Activated naive CD4-positive, alpha-beta T cell treated with anti-CD3 and anti-CD28 coated beads, Interleukin-2, amount 50 U/mL, for 16 hours (primary cell): ENCODE results near the gene PDPR.
"Not testable (repeated sequence)": the region's sequence is repeated elsewhere in the genome, so short reads cannot be mapped to it uniquely, and the experiment has no call there.

ENCODE experiments used
- DNase-seq: peaks from one replicate; pipeline ENCODE4 v3.0.0-alpha.2; 2020

PDPR gene

GRCh38 chr16:70163596-70163995 is 49.5 kb downstream of the PDPR start:
- no peak for DNase-seq

- not testable (repeated sequence) for DNase-seq
These were observed 52.6 kb downstream of the PDPR start for GRCh38 chr16:70166688-70167087.

GRCh38 chr16:70173212-70173837 is 59.2 kb downstream of the PDPR start, which contains the start of gene CLEC18C:
TSS of gene CLEC18C (plus strand) at chr16:70173787. CDS start at chr16:70174279, 492 bp downstream.
- not testable (repeated sequence) for DNase-seq

GRCh38 chr16:70173916-70174315 is 59.8 kb downstream of the PDPR start:
- DNase-seq, result not testable (repeated sequence)

- not testable (repeated sequence) for DNase-seq
These were observed 60.3 kb downstream of the PDPR start for GRCh38 chr16:70174387-70174932.

DNA sequence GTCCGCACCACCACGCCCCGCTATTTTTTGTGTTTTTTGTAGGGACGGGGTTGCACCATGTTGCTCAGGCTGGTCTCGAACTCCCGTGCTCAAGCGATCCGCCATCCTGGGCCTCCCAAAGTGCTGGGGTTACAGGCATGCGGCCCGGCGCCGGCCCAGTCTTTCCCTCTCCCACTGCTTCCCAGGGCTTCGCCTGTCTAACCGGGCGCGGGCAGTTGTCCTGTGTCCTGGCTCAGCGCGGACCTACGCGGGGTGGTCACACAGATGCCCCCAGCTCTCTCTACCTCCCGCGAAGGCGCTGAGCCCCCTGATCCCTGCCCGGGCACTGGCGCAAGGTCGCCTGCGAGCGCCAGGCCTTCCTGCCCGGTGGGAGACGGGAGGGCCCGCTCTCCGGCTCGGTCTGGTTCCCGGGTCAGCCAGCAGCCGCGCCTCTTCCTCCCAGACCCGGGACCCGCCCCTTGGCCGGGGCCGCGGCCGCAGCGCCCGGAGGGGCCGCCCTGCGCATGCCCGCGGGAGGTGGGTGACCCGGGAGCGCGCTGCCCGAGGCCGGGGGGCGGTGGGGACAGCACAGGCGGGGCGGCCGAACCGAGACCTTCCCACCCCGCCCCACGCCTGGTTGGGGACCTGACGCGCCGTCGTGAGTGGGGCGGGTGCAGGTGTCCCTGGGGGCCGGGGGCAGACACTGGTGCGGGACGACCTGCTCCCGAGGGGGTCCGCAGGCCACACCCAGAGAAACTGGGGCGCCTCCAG is 73.9 kb downstream of the PDPR start:
- not testable (repeated sequence) for DNase-seq

GRCh38 chr16:70188608-70188915 is 74.4 kb downstream of the PDPR start:
- not testable (repeated sequence) for DNase-seq

GRCh38 chr16:70190574-70190973 is 76.4 kb downstream of the PDPR start:
- not testable (repeated sequence) for DNase-seq

GRCh38 chr16:70196683-70197300 is 82.7 kb downstream of the PDPR start:
- DNase-seq, result not testable (repeated sequence)

- DNase-seq, result not testable (repeated sequence)
These were observed 83.5 kb downstream of the PDPR start for GRCh38 chr16:70197611-70198010.

DNA sequence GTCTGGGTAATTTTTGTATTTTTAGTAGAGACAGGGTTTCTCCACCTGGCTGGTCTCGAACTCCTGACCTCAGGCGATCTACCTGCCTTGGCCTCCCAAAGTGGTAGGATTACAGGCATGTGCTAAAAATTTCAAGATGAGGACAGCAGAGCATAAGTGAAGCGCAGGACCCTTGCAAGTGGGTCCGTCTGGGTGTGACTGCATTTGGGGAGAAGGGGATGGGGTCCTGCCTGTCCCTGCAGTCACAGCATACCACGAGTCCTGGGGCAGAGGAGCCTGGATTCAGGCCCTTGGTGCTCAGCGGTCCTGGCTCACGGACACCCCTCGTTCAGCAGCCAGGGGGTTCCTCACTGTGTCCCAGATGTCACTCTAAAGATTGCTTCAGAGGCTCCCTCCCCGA is 84.1 kb downstream of the PDPR start:
- not testable (repeated sequence) for DNase-seq

- DNase-seq, result not testable (repeated sequence)
These were observed 84.5 kb downstream of the PDPR start for GRCh38 chr16:70198666-70199065.

DNA sequence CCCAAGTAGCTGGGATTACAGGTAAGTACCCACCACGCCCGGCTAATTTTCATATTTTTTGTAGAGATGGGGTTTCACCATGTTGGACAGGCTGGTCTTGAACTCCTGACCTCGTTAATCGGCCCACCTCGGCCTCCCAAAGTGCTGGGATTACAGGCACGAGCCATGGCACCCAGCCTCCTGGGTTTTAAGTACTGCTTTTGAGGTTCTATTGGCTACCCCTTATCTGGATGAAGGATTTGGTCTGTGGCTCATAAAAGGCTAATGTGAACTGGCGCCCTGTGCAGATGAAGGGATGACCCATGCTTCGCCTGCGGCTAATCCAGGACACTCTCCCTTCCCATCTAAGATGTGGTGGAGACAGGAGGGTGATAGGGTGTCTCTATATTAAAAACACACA is 85.0 kb downstream of the PDPR start:
- not testable (repeated sequence) for DNase-seq

DNA sequence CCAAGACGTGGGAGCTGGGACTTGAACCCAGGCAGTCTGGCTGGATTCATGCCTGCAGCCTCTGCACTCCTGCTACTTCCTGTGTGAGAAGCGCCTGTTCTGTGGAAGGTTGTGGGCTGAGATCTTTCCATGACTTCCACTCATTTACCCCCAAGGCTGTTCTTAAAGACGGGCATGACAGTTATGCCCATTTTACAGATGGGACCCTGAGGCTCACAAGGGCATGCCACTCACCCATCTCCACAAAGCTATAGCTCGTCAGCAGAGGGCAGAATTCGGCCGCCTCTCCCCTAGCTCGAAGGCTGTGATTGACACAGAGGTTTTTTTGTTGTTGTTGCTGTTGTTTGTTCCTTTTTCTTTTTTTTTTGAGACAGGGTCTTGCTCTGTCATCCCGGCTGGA is 85.9 kb downstream of the PDPR start:
- DNase-seq, result not testable (repeated sequence)

DNA sequence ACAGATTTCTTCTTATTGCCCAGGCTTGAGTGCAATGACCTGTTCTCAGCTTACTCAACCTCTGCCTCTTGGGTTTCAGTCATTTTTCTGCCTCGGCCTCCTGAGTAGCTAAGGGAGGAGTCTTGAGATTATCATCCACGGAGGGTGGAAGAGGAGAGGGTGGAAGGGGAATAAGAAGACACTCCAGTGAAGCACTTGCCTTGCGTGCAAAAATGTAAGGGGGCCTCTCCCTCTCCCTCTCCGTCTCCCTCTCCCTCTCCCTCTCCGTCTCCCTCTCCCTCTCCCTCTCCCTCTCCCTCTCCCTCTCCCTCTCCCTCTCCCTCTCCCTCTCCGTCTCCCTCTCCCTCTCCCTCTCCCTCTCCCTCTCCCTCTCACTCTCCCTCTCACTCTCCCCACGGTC is 89.4 kb downstream of the PDPR start:
- not testable (repeated sequence) for DNase-seq

- DNase-seq, result not testable (repeated sequence)
These were observed 89.9 kb downstream of the PDPR start for GRCh38 chr16:70204010-70204409.

DNA sequence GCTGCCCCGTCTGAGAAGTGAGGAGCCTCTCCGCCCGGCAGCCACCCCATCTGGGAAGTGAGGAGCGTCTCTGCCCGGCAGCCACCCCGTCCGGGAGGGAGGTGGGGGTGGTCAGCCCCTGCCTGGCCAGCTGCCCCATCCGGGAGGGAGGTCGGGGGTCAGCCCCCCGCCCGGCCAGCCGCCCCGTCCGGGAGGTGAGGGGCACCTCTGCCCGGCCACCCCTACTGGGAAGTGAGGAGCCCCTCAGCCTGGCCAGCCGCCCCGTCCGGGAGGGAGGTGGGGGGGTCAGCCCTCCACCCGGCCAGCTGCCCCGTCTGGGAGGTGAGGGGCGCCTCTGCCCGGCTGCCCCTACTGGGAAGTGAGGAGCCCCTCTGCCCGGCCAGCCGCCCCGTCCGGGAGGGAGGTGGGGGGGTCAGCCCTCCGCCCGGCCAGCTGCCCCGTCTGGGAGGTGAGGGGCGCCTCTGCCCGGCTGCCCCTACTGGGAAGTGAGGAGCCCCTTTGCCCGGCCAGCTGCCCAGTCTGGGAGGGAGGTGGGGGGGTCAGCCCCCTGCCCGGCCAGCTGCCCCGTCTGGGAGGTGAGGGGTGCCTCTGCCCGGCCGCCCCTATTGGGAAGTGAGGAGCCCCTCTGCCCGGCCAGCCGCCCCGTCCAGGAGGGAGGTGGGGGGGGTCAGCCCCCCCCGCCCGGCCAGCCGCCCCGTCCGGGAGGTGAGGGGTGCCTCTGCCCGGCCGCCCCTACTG is 90.7 kb downstream of the PDPR start:
- not testable (repeated sequence) for DNase-seq

DNA sequence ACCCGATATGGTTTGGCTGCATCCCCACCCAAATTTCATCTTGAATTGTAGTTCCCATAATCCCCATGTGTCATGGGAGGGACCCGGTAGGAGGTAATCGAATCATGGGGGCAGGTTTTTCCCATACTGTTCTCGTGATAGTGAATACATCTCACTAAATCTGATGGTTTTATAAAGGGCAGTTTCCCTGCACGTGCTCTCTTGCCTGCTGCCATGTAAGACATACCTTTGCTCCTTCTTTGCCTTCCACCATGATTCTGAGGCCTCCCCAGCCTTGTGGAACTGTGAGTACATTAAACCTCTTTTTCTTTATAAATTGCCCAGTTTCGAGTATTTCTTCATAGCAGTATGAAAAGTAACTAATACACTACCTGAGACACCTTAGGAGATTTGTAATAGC is 92.2 kb downstream of the PDPR start:
- not testable (repeated sequence) for DNase-seq
